K562 (cell line): ENCODE data around the gene CTNNB1. TPM values are rescaled to one million over a fixed set of nuclear protein-coding genes. Genes with fewer than 3 reads are reported as not detected.
A peak's percentile ranks its signal among the peaks of the same experiment; 100 is the strongest.

Experiments
- CBFB ChIP-seq: sonication (generic); formaldehyde crosslinking; IDR thresholded peaks from 2 replicates; pipeline ENCODE4 v1.4.0; 2020; ENCODE audit warnings: mild to moderate bottlenecking, missing genetic modification reagents
- DDX20 ChIP-seq: fragments of 450-650 bp; IDR thresholded peaks from 2 replicates; pipeline ENCODE4 v1.6.1; 2016; ENCODE audit warnings: missing genetic modification characterization, low read depth, mild to moderate bottlenecking, missing compliant biosample characterization, moderate library complexity
- FOSL1 ChIP-seq: fragments of 200-800 bp; sonication (Bioruptor generic); conservative IDR thresholded peaks from 2 replicates; pipeline ENCODE4 v1.6.1; 2016; ENCODE audit warnings: missing genetic modification characterization, missing compliant biosample characterization
- GTF2E2 ChIP-seq: fragments of 200-800 bp; sonication (Bioruptor generic); IDR thresholded peaks from 2 replicates; pipeline ENCODE4 v1.6.1; 2016; ENCODE audit warnings: missing genetic modification characterization, missing compliant biosample characterization
- KDM5B ChIP-seq: fragments of 200-600 bp; sonication (generic); IDR thresholded peaks from 2 replicates; pipeline ENCODE4 v1.6.1; 2012; ENCODE audit warnings: low read depth, mild to moderate bottlenecking, moderate library complexity, low read length, control low read depth, inconsistent platforms; ENCODE audit not compliant: insufficient replicate concordance
- SMARCE1 ChIP-seq: fragments of 450-650 bp; IDR thresholded peaks from 2 replicates; pipeline ENCODE4 v1.7.1; 2016; ENCODE audit warnings: mild to moderate bottlenecking
- SRSF1 ChIP-seq: fragments of 200-400 bp; formaldehyde crosslinking; IDR thresholded peaks from 2 replicates; pipeline ENCODE4 v1.6.1; 2017; ENCODE audit warnings: mild to moderate bottlenecking, low read depth, low read length, moderate library complexity
- ZNF436 ChIP-seq: fragments of 250-450, 450-650 bp; sonication (Bioruptor Pico); formaldehyde crosslinking; IDR thresholded peaks from 2 replicates; pipeline ENCODE4 v1.7.0; 2020; ENCODE audit warnings: mild to moderate bottlenecking
- ZNF584 ChIP-seq: fragments of 200-800 bp; sonication (Bioruptor generic); IDR thresholded peaks from 2 replicates; pipeline ENCODE4 v1.6.1; 2016; ENCODE audit warnings: low read depth, mild to moderate bottlenecking, missing genetic modification characterization, missing compliant biosample characterization
- ZSCAN29 ChIP-seq: fragments of 450-650 bp; IDR thresholded peaks from 2 replicates; pipeline ENCODE4 v1.6.1; 2017
- polyA plus RNA-seq, 8 experiments: library from polyadenylated mRNA; depleted of rRNA in 4 of 8; stranded (reverse) in 5 of 8; unstranded in 3 of 8; fragments of >200 nt; fragmentation: Nextera tagmentation in 2 of 8; fragmentation: Illumina TruSeq in 1 of 8; extraction: Ambion mirVana in 2 of 8; extraction: Trizol in 1 of 8; gene quantifications; 2 replicates each; pipeline versions ENCODE4 v1.2.1 to v1.2.3, GENCODE V29; 2011 to 2014; ENCODE audit warnings: inconsistent platforms in 1 of 8, missing spikeins in 1 of 8
- total RNA-seq, 7 experiments: library from RNA; depleted of rRNA in 6 of 7; stranded (reverse); fragments of >200 nt in 6 of 7; fragmentation: Illumina TruSeq in 2 of 7; extraction: Trizol in 2 of 7; gene quantifications; 2 replicates each; pipeline versions ENCODE4 v1.2.1 to v1.2.3, GENCODE V29; 2011 to 2021; ENCODE audit warnings: low replicate concordance in 1 of 7
- TF ChIP-seq, protein P1 (sequence below): sonication (generic); formaldehyde crosslinking; IDR thresholded peaks from 2 replicates; pipeline ENCODE4 v1.8.1; 2023; ENCODE audit warnings: mild to moderate bottlenecking, missing genetic modification reagents, moderate library complexity
- TF ChIP-seq, protein P2 (sequence below): fragments of 450-650 bp; formaldehyde crosslinking; IDR thresholded peaks from 2 replicates; pipeline ENCODE4 v1.4.0; 2022; ENCODE audit warnings: missing genetic modification characterization
- TF ChIP-seq, protein P3 (sequence below): sonication (generic); formaldehyde crosslinking; IDR thresholded peaks from 2 replicates; pipeline ENCODE4 v1.8.1; 2023; ENCODE audit warnings: mild to moderate bottlenecking, missing genetic modification reagents

CTNNB1 gene
- total and polyA plus RNA-seq, 9 of the 15 experiments (the other 6 are each of a cell fraction or from before 2014, with no cell fraction given): 44.3 to 193 (median 154) TPM

DNA sequence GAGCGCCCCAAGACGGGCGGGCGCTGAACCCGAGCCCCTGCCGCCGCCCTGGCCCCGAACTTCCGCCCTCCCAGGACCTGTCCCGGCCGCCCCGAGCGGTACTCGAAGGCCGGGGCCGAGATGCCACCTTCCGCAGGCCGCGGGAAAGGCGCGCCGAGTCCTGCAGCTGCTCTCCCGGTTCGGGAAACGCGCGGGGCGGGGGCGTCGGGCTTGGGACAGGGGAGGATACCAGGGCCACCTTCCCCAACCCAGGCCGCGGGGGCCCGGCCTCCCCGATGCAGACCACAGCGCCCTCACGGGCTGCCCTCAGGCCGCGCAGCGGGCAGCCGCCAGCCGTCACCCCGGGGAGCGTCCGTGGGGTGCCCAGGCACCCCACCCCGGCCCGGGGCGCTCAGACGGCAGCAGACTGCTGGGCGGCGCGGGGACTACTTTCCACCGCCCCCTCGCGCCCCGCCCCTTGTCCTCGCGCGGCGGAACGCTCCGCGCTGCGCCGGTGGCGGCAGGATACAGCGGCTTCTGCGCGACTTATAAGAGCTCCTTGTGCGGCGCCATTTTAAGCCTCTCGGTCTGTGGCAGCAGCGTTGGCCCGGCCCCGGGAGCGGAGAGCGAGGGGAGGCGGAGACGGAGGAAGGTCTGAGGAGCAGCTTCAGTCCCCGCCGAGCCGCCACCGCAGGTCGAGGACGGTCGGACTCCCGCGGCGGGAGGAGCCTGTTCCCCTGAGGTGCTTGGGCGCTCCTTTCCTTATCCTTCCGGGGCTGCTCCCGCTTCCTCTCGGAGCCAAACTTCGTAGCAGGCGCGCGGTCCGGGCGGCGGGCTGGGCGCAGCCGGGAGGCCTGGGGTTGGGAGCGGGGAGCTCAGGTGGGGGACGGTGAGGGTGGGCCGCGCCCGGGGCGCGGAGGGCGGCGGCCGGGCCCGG lies at the start of gene CTNNB1 (continued):
- no peak for TF ChIP-seq ZNF436 (CRISPR knock-in tag)
- TF ChIP-seq ZNF584: 0 out of 2 replicates have a peak, but pooled peaks have one; percentile 33
- TF ChIP-seq CBFB: no peak
- TF ChIP-seq DDX20 (tag): no peak
- TF ChIP-seq, protein P1, sequence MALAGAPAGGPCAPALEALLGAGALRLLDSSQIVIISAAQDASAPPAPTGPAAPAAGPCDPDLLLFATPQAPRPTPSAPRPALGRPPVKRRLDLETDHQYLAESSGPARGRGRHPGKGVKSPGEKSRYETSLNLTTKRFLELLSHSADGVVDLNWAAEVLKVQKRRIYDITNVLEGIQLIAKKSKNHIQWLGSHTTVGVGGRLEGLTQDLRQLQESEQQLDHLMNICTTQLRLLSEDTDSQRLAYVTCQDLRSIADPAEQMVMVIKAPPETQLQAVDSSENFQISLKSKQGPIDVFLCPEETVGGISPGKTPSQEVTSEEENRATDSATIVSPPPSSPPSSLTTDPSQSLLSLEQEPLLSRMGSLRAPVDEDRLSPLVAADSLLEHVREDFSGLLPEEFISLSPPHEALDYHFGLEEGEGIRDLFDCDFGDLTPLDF (CRISPR knock-in tag): peak; percentile 89
- peak; percentile 99 for TF ChIP-seq KDM5B
- no peak; the same call in 1 of the 2 replicates for TF ChIP-seq ZSCAN29
- peak; percentile 34; the same call in 1 of the 2 replicates for TF ChIP-seq FOSL1 (tag)
- TF ChIP-seq, protein P2, sequence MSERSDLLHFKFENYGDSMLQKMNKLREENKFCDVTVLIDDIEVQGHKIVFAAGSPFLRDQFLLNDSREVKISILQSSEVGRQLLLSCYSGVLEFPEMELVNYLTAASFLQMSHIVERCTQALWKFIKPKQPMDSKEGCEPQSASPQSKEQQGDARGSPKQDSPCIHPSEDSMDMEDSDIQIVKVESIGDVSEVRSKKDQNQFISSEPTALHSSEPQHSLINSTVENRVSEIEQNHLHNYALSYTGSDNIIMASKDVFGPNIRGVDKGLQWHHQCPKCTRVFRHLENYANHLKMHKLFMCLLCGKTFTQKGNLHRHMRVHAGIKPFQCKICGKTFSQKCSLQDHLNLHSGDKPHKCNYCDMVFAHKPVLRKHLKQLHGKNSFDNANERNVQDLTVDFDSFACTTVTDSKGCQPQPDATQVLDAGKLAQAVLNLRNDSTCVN (CRISPR knock-in tag): no peak
- peak; percentile 89; the same call in 1 of the 2 replicates for TF ChIP-seq SRSF1
- TF ChIP-seq, protein P3, sequence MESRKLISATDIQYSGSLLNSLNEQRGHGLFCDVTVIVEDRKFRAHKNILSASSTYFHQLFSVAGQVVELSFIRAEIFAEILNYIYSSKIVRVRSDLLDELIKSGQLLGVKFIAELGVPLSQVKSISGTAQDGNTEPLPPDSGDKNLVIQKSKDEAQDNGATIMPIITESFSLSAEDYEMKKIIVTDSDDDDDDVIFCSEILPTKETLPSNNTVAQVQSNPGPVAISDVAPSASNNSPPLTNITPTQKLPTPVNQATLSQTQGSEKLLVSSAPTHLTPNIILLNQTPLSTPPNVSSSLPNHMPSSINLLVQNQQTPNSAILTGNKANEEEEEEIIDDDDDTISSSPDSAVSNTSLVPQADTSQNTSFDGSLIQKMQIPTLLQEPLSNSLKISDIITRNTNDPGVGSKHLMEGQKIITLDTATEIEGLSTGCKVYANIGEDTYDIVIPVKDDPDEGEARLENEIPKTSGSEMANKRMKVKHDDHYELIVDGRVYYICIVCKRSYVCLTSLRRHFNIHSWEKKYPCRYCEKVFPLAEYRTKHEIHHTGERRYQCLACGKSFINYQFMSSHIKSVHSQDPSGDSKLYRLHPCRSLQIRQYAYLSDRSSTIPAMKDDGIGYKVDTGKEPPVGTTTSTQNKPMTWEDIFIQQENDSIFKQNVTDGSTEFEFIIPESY (CRISPR knock-in tag): peak; percentile 69; the same call in 1 of the 2 replicates
- TF ChIP-seq GTF2E2 (tag): peak; percentile 85
- TF ChIP-seq SMARCE1: 0 out of 2 replicates have a peak, but pooled peaks have one; percentile 14
